GM12873 (cell line): ENCODE results near the gene PLIN5.

ENCODE experiments used
- TF ChIP-seq, protein P1 (sequence below): IDR thresholded peaks from 2 replicates; pipeline ENCODE4 v1.5.1; 2012; ENCODE audit warnings: low read depth, mild to moderate bottlenecking, moderate library complexity, low read length, control low read depth; ENCODE audit not compliant: insufficient read depth; ENCODE audit errors: missing control alignments

Gene PLIN5

DNA sequence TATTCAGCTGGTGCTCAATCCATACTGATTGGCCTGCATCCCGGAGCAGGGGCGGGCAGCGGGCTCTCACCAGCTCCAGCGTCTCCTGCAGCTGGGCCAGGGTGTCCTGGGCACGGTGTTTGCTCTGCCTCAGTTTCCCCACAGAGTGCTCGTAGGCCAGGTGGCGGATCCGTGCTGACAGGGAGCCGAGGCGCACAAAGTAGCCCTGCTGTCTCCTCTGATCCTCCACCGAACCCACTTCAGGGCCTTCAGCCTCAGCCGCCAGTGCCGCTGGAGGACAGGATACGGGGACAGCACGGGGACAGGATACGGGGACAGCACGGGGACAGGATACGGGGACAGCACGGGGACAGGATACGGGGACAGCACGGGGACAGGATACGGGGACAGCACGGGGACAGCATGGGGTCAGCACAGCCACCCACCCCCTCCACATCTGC lies 9.4 kb downstream of the PLIN5 start:
- TF ChIP-seq, protein P1, sequence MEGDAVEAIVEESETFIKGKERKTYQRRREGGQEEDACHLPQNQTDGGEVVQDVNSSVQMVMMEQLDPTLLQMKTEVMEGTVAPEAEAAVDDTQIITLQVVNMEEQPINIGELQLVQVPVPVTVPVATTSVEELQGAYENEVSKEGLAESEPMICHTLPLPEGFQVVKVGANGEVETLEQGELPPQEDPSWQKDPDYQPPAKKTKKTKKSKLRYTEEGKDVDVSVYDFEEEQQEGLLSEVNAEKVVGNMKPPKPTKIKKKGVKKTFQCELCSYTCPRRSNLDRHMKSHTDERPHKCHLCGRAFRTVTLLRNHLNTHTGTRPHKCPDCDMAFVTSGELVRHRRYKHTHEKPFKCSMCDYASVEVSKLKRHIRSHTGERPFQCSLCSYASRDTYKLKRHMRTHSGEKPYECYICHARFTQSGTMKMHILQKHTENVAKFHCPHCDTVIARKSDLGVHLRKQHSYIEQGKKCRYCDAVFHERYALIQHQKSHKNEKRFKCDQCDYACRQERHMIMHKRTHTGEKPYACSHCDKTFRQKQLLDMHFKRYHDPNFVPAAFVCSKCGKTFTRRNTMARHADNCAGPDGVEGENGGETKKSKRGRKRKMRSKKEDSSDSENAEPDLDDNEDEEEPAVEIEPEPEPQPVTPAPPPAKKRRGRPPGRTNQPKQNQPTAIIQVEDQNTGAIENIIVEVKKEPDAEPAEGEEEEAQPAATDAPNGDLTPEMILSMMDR = no peak

DNA sequence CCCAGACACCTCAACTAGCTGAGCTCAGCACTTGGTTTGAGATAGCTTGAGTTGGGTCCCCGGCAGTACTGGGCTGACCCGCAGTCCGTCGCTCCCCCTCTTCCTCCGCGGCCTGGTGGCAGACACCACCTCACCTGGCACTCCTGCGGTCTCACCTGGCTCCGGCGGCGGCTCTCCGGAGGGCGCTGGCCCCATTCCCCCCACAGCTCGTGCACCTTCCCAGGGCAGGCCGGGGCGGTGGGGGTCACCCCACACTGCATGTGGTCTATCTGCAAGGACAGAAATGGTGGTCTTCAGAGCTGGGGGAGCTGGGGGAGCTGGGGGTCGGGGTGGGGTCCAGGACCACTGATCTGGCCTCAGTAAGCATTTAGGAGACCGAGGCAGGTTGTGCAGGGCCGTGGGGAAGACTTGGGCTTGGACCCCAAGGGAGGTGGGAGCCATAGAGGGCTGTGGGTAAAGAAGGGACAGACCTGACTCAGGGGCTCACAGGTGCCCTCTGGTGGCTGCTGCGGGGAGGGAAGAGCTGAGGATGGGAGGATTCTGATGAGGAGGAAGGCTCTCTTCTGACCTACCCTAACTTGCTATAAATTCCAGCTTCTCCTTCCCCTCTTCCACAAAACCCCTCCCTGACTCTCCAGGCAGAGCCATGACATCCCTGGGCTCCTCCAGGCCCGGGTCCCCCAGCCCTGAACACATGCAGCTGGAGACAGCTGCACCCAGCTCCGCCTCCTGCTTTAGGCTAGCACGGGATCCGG lies 10.0 kb downstream of the PLIN5 start:
- TF ChIP-seq, protein P1 = peak; percentile 95

DNA sequence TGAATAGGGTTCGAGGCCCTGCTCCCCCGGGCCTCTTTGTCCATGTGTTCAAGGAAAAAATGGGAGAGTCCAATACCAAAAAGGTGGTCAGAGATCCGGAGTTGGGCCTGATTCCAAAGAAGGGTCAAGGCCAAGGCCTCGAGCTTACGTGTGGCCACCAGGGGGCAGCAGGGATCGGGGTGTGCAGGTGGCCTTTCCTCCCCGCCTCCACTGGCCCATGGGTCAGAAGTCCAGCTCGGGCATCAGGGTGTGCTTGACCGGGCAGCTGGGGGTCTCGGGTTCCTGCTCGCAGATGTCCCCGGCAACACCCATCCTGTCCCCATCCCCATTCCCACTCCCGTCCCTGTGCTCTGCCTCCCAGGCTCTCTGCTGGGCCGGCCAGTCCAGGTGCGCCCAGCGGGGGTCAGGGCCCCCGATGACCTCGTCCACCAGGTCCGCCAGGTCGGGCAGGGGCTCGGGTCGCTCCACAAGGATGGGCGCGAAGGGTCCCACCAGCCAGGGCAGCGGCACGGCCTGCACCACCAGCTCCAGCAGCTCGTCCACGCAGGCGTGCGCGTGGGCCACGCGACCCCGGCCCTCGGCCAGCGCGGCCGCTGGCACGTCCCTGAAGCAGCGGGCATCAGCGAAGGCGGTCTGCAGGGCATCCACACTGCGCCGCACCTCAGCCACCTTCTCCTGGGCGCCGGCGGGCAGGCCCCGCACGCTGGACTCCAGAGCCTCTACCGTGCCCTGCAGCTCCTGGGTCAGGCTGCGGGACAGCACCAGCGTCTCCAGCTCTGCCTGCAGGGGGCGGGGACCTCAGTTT lies 11.5 kb downstream of the PLIN5 start:
- TF ChIP-seq, protein P1 = peak; percentile 85

DNA sequence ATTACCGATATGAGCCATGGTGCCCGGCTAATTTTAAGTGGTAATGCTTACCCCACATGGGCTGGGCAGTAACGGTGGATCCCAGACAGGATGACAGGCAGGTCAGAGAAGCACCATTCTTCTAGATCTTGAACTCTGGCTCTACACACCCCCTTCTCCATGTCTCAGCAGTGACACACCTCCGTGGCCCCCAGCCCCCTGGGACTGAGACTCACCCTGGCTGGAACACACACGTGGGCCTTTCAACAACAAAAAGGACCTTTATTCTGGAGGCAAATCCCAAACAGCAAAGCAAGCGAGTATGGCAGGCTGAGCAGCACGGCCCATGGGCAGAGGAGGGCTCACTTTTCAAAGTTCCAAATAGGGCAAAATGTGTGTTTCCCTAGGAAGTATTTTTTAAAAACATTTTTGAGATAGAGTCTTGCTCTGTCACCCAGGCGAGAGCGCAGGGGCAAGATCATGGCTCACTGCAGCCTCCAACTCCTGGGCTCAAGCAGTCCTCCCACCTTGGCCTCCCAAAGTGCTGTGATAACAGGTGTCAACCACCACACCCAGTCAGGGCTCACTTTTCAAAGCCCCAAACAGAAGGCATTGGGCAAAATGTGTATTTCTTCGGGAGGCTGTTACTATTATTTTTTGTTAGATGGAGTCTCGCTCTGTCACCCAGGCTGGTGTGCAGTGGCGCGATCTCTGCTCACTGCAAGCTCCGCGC lies 12.6 kb downstream of the PLIN5 start:
- TF ChIP-seq, protein P1 = no peak

DNA sequence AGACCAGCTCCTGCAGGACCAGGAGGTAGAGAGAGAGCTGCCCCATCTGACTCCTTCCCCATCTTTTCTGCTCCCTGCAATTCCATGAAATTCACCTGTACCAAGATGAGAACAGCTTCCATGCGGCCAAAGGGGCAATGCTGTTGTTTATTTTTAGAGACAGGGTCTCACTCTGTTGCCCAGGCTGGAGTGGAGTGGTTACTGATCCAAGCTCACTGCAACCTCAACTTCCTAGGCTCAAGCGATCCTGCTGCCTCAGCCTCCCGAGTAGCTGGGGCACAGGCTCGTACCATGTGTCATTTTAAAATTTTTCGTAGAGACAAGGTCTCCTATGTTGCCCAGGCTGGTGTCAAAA lies 13.2 kb downstream of the PLIN5 start:
- TF ChIP-seq, protein P1 = no peak

DNA sequence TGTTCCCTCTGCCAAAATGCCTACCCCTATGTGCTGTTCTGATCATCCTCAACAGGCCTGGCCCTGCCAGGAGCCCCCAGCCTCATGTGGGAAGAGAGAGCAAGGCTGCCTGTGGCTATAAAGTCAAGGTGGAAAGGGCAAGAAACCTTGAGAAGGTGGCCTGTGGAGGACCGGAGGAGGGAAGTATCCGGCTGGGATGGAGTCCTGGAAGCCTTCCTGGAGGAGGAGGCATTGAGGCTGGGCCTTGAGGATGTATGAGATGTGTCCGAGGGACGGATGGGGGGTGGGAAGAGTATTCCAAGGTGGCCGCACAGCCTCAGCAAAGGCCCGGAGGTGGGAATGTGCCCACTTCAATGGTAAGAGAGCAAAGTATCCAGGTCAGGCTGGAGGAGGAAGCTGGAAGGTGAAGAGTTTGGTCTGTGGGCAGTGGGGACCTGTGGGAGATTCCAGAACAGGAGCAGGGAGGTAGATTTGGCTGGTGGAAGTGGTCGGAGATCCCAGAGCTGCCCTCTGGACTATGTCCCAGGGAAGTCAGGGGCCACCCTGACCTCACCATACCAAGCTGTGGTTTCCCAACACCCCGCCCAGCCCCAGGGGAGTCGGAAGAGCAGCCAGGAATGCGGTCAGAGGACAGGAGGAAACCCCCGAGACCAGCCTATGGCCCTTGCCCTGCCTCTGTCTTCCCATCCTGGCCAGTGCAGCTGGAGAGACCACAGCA lies 13.7 kb downstream of the PLIN5 start:
- TF ChIP-seq, protein P1 = no peak
